Activated CD8-positive, alpha-beta T cell treated with anti-CD3 and anti-CD28 coated beads for 36 hours (primary cell): ENCODE results near the gene PTPRN2. TPM values are rescaled to one million over a fixed set of nuclear protein-coding genes. Genes with fewer than 3 reads are reported as not detected.

Source experiments
- ATAC-seq: fragments of 200-7000 bp; cut with Tn5 transposase; one replicate; pipeline ENCODE4 v1.10.0; 2021; ENCODE audit warnings: mild to moderate bottlenecking, moderate library complexity
- CTCF ChIA-PET: fragments of 350-600 bp; sonication (Branson Sonifier 250); formaldehyde crosslinking; loops from one replicate; lab custom pipeline; 2021; ENCODE audit warnings: antibody characterized with exemption; lab: Charles Lee
- POLR2A ChIA-PET: fragments of 350-600 bp; sonication (Branson Sonifier 250); formaldehyde crosslinking; loops from one replicate; lab custom pipeline; 2021; ENCODE audit warnings: antibody characterized with exemption; lab: Charles Lee
- DNase-seq: peaks from one replicate; pipeline ENCODE4 v3.0.0-alpha.2; 2020
- H3K27ac Mint-ChIP-seq: one replicate; pipeline ENCODE4 v1.8.0; 2021; ENCODE audit warnings: mild to moderate bottlenecking, mixed read lengths
- H3K27me3 Mint-ChIP-seq: one replicate; pipeline ENCODE4 v1.8.0; 2021; ENCODE audit warnings: mixed read lengths
- H3K36me3 Mint-ChIP-seq: one replicate; pipeline ENCODE4 v1.8.0; 2021; ENCODE audit warnings: low read depth, mixed read lengths
- H3K4me1 Mint-ChIP-seq: one replicate; pipeline ENCODE4 v1.8.0; 2021; ENCODE audit warnings: low read depth, mixed read lengths
- H3K4me3 Mint-ChIP-seq: one replicate; pipeline ENCODE4 v1.8.0; 2021; ENCODE audit warnings: mild to moderate bottlenecking, moderate library complexity, mixed read lengths
- H3K9me3 Mint-ChIP-seq: one replicate; pipeline ENCODE4 v1.8.0; 2021; ENCODE audit warnings: mixed read lengths
- CTCF ChIP-seq: fragments of 200-600 bp; IDR thresholded peaks from one replicate; pipeline ENCODE4 v1.8.0; 2022; ENCODE audit warnings: antibody characterized with exemption, mild to moderate bottlenecking
- intact Hi-C: fragments of 100-400 bp; cut with micrococcal nuclease; formaldehyde crosslinking; loops from one replicate; pipeline ENCODE4 v1.10.0; 2022
- total RNA-seq, 2 experiments: library from RNA; stranded (reverse); gene quantifications; one replicate each; pipeline ENCODE4 v1.2.3, GENCODE V29; 2021

PTPRN2 gene
- total RNA-seq, 2 experiments from 2014 or later, result 0.49 to 0.65 TPM

GRCh38 chr7:158414486-158414961 is 173.1 kb downstream of the PTPRN2 start:
- no peak overlapping the region for H3K4me3 Mint-ChIP-seq
- H3K36me3 Mint-ChIP-seq, result no peaks in the 10 kb centered on the region
- ChIA-PET POLR2A (no interaction called here), CTCF (no interaction called here)
- DNase-seq, result no peak
- intact Hi-C loops, result no loop called here
- no peaks in the 10 kb centered on the region for H3K4me1 Mint-ChIP-seq
- no peak for ATAC-seq
- H3K27me3 Mint-ChIP-seq, result peaks cover 2% of the 10 kb centered on the region
- no peak for TF ChIP-seq CTCF
- H3K9me3 Mint-ChIP-seq, result peaks cover 12% of the 10 kb centered on the region
- H3K27ac Mint-ChIP-seq, result no peak overlapping the region

GRCh38 chr7:158414002-158414401 is 173.6 kb downstream of the PTPRN2 start:
- Mint-ChIP-seq H3K36me3 (no peaks in the 10 kb centered on the region), H3K4me1 (no peaks in the 10 kb centered on the region), H3K9me3 (peaks cover 12% of the 10 kb centered on the region), H3K4me3 (no peak overlapping the region), H3K27me3 (peaks cover 2% of the 10 kb centered on the region), H3K27ac (no peak overlapping the region)
- ChIA-PET POLR2A (no interaction called here), CTCF (no interaction called here)
- no peak for TF ChIP-seq CTCF
- DNase-seq (no peak), ATAC-seq (no peak)
- intact Hi-C loops, result no loop called here

GRCh38 chr7:158411232-158411950 is 176.2 kb downstream of the PTPRN2 start:
- Mint-ChIP-seq H3K27me3 (peaks cover 2% of the 10 kb centered on the region), H3K4me1 (no peaks in the 10 kb centered on the region), H3K9me3 (no peaks in the 10 kb centered on the region), H3K27ac (no peak overlapping the region), H3K4me3 (no peak overlapping the region), H3K36me3 (no peaks in the 10 kb centered on the region)
- TF ChIP-seq CTCF, result no peak
- ATAC-seq, result no peak
- CTCF ChIA-PET, result no interaction called here
- intact Hi-C loops, result no loop called here
- no peak for DNase-seq
- POLR2A ChIA-PET, result no interaction called here

GRCh38 chr7:158410720-158411119 is 176.9 kb downstream of the PTPRN2 start:
- intact Hi-C loops, result no loop called here
- POLR2A ChIA-PET, result no interaction called here
- ATAC-seq, result no peak
- TF ChIP-seq CTCF, result no peak
- CTCF ChIA-PET, result no interaction called here
- no peak overlapping the region for H3K27ac Mint-ChIP-seq
- no peak overlapping the region for H3K4me3 Mint-ChIP-seq
- no peaks in the 10 kb centered on the region for H3K4me1 Mint-ChIP-seq
- H3K27me3 Mint-ChIP-seq, result peaks cover 2% of the 10 kb centered on the region
- no peaks in the 10 kb centered on the region for H3K36me3 Mint-ChIP-seq
- no peaks in the 10 kb centered on the region for H3K9me3 Mint-ChIP-seq
- DNase-seq, result no peak

- Mint-ChIP-seq H3K36me3 (no peaks in the 10 kb centered on the region), H3K27me3 (peaks cover 2% of the 10 kb centered on the region), H3K4me1 (no peaks in the 10 kb centered on the region), H3K27ac (no peak overlapping the region), H3K4me3 (no peak overlapping the region), H3K9me3 (no peaks in the 10 kb centered on the region)
- DNase-seq (no peak), ATAC-seq (no peak)
- TF ChIP-seq CTCF, result no peak
- ChIA-PET CTCF (no interaction called here), POLR2A (interaction anchor here (0.6 kb wide), 1 partner anchor 74 kb away, joined by 3 read pairs; no protein-coding TSS in a partner anchor)
- intact Hi-C loops, result no loop called here
Measured at GRCh38 chr7:158409816-158410330, 177.8 kb downstream of the PTPRN2 start.
